Panc1 (cell line): Measurements from ENCODE around the gene ZNF776. TPM values are rescaled to one million over a fixed set of nuclear protein-coding genes. Genes with fewer than 3 reads are reported as not detected.

ENCODE experiments used
- ATAC-seq: fragments of 200-7000 bp; cut with Tn5 transposase; 2 replicates; pipeline ENCODE4 v1.9.1; 2020; ENCODE audit warnings: mild to moderate bottlenecking, moderate library complexity
- BruUV-seq: library from RNA; stranded (reverse); fragments of 400-500 nt; replicated peaks from 2 replicates; lab custom pipeline; 2021; lab: Mats Ljungman, UMichigan
- CTCF ChIA-PET: fragments of 300-600 bp; sonication (Branson Sonifier 250); formaldehyde crosslinking; loops from one replicate; lab custom pipeline; 2022; ENCODE audit warnings: antibody characterized with exemption; lab: Charles Lee
- POLR2A ChIA-PET: fragments of 300-600 bp; sonication (Branson Sonifier 250); formaldehyde crosslinking; loops from one replicate; lab custom pipeline; 2022; ENCODE audit warnings: antibody characterized with exemption; lab: Charles Lee
- DNase-seq: peaks from one replicate; pipeline ENCODE4 v3.0.0-alpha.2; 2010; ENCODE audit warnings: low read depth, low spot score
- H3K27ac ChIP-seq: 2 replicates; pipeline ENCODE4 v1.5.1; 2011; ENCODE audit warnings: mild to moderate bottlenecking, low read length, inconsistent platforms
- H3K27me3 ChIP-seq: fragments of 200-500 bp; sonication (Bioruptor generic); 2 replicates; pipeline ENCODE4 v1.6.0; 2014; ENCODE audit warnings: low read length, inconsistent platforms; ENCODE audit not compliant: control insufficient read depth, insufficient read depth
- H3K36me3 ChIP-seq: fragments of 200-500 bp; sonication (Bioruptor generic); 2 replicates; pipeline ENCODE4 v1.5.1; 2014; ENCODE audit warnings: inconsistent platforms, mild to moderate bottlenecking, low read length, moderate library complexity; ENCODE audit not compliant: control insufficient read depth, insufficient read depth
- H3K4me1 ChIP-seq: 2 replicates; pipeline ENCODE4 v1.5.1; 2011; ENCODE audit warnings: inconsistent platforms, mild to moderate bottlenecking, low read length, moderate library complexity; ENCODE audit not compliant: control insufficient read depth, insufficient read depth
- H3K4me3 ChIP-seq, 2 experiments: 2 replicates each; pipeline ENCODE4 v1.5.1; 2011 to 2012; ENCODE audit warnings: low read depth in 2 of 2, low read length in 2 of 2, mild to moderate bottlenecking in 2 of 2, inconsistent platforms in 1 of 2, moderate library complexity in 1 of 2
- H3K9me3 ChIP-seq: fragments of 200-500 bp; sonication (Bioruptor generic); 2 replicates; pipeline ENCODE4 v1.5.1; 2014; ENCODE audit warnings: low read depth, mild to moderate bottlenecking, inconsistent platforms, low read length, moderate library complexity; ENCODE audit not compliant: control insufficient read depth, insufficient read depth
- POLR2AphosphoS5 ChIP-seq: IDR thresholded peaks from 2 replicates; pipeline ENCODE4 v1.6.1; 2012; ENCODE audit warnings: mild to moderate bottlenecking, low read depth, low read length, moderate library complexity
- SIN3A ChIP-seq: IDR thresholded peaks from 2 replicates; pipeline ENCODE4 v1.6.1; 2012; ENCODE audit warnings: low read depth, mild to moderate bottlenecking, low read length, moderate library complexity, borderline replicate concordance; ENCODE audit not compliant: insufficient read depth
- TCF7L2 ChIP-seq: IDR thresholded peaks from 2 replicates; pipeline ENCODE4 v1.6.1; 2011; ENCODE audit warnings: mild to moderate bottlenecking, low read depth, low read length, inconsistent platforms
- in situ Hi-C: cut with HindIII; loops from 2 replicates; pipeline ENCODE4 v1.10.0; 2016; ENCODE audit warnings: low sequenced_read_pairs, low pct_unique_long_range_greater_than_20kb
- intact Hi-C: fragments of 100-400 bp; cut with micrococcal nuclease; formaldehyde crosslinking; loops from one replicate; pipeline ENCODE4 v1.10.0; 2022; ENCODE audit not compliant: unreplicated experiment
- total RNA-seq: library from RNA; stranded (reverse); gene quantifications from one replicate; pipeline ENCODE4 v1.2.1, GENCODE V29; 2021; ENCODE audit not compliant: unreplicated experiment
- TF ChIP-seq, protein P1 (sequence below), 2 experiments: IDR thresholded peaks; 2 replicates each; pipeline ENCODE4 v1.6.1; 2011 to 2012; ENCODE audit warnings: low read depth in 2 of 2, control low read depth in 1 of 2, low read length in 1 of 2, mild to moderate bottlenecking in 1 of 2, moderate library complexity in 1 of 2; ENCODE audit not compliant: insufficient read depth in 1 of 2
- TF ChIP-seq, protein P2 (sequence below): fragments of 450-650 bp; IDR thresholded peaks from 2 replicates; pipeline ENCODE4 v1.5.1; 2017; ENCODE audit warnings: mild to moderate bottlenecking

ZNF776 gene
- total RNA-seq, 1 experiment from 2014 or later, result 19.5 TPM

DNA sequence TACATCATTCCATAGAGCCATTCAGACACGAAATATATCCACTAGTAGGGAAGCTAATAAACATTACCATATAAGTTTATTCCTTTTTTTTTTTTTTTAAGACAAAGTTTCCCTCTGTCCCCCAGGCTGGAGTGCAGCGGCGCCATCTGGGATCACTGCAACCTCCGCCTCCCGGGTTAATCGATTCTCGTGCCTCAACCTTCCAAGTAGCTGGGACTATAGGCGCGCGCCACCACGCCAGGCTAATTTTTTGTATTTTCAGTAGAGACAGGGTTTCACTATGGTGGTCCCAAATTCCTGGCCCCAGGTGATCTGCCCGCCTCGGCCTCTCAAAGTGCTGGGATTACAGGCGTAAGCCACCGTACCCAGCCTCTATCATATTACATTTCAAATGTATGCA is 37.0 kb upstream of the ZNF776 start:
- Histone ChIP-seq H3K9me3 (peaks cover 25% of the 10 kb centered on the region; the same call in 1 of the 2 replicates), H3K36me3 (no peaks in the 10 kb centered on the region), H3K27ac (no peak overlapping the region), H3K4me3 (no peak overlapping the region), H3K27me3 (no peaks in the 10 kb centered on the region), H3K4me1 (no peaks in the 10 kb centered on the region)
- ATAC-seq, result no peak
- no peak for DNase-seq
- no TSS peak for BruUV-seq
- TF ChIP-seq, protein P1, sequence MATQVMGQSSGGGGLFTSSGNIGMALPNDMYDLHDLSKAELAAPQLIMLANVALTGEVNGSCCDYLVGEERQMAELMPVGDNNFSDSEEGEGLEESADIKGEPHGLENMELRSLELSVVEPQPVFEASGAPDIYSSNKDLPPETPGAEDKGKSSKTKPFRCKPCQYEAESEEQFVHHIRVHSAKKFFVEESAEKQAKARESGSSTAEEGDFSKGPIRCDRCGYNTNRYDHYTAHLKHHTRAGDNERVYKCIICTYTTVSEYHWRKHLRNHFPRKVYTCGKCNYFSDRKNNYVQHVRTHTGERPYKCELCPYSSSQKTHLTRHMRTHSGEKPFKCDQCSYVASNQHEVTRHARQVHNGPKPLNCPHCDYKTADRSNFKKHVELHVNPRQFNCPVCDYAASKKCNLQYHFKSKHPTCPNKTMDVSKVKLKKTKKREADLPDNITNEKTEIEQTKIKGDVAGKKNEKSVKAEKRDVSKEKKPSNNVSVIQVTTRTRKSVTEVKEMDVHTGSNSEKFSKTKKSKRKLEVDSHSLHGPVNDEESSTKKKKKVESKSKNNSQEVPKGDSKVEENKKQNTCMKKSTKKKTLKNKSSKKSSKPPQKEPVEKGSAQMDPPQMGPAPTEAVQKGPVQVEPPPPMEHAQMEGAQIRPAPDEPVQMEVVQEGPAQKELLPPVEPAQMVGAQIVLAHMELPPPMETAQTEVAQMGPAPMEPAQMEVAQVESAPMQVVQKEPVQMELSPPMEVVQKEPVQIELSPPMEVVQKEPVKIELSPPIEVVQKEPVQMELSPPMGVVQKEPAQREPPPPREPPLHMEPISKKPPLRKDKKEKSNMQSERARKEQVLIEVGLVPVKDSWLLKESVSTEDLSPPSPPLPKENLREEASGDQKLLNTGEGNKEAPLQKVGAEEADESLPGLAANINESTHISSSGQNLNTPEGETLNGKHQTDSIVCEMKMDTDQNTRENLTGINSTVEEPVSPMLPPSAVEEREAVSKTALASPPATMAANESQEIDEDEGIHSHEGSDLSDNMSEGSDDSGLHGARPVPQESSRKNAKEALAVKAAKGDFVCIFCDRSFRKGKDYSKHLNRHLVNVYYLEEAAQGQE (IDR thresholded peaks at IDR 0.05; ENCODE audit: insufficient read depth in 1 of 2, low read depth in 2 of 2, low read length in 1 of 2), result no peak
- TF ChIP-seq, protein P2, sequence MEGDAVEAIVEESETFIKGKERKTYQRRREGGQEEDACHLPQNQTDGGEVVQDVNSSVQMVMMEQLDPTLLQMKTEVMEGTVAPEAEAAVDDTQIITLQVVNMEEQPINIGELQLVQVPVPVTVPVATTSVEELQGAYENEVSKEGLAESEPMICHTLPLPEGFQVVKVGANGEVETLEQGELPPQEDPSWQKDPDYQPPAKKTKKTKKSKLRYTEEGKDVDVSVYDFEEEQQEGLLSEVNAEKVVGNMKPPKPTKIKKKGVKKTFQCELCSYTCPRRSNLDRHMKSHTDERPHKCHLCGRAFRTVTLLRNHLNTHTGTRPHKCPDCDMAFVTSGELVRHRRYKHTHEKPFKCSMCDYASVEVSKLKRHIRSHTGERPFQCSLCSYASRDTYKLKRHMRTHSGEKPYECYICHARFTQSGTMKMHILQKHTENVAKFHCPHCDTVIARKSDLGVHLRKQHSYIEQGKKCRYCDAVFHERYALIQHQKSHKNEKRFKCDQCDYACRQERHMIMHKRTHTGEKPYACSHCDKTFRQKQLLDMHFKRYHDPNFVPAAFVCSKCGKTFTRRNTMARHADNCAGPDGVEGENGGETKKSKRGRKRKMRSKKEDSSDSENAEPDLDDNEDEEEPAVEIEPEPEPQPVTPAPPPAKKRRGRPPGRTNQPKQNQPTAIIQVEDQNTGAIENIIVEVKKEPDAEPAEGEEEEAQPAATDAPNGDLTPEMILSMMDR, result no peak
- TF ChIP-seq TCF7L2 (no peak), SIN3A (no peak), POLR2AphosphoS5 (no peak)
- in situ Hi-C loops (no loop called here), intact Hi-C loops (no loop called here)
- ChIA-PET CTCF (no interaction called here), POLR2A (no interaction called here)

DNA sequence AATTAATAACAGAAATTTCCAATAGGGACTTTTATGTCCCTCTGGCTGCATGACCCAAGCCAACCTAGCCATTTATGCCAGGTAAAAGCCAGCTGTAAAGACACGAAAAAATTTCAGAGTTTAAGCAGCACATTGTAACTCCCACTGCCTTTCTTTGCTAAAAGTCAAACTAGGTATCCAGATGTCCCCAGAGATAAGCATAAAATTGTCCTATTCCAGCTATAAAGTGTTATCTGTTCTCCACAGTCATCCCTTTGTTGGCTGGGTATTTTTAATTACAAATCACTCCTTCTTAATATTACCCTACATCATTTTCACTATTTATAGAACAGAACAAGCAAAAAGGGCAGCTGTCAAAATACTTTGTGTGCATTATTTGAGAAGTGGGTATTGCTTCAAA is 34.4 kb upstream of the ZNF776 start:
- H3K9me3 ChIP-seq, result peaks cover 36% of the 10 kb centered on the region; the same call in 1 of the 2 replicates
- no peak overlapping the region for H3K27ac ChIP-seq
- POLR2A ChIA-PET, result no interaction called here
- intact Hi-C loops, result no loop called here
- TF ChIP-seq POLR2AphosphoS5 (no peak), SIN3A (no peak), TCF7L2 (no peak)
- TF ChIP-seq, protein P2, result no peak
- TF ChIP-seq, protein P1 (IDR thresholded peaks at IDR 0.05; ENCODE audit: insufficient read depth in 1 of 2, low read depth in 2 of 2, low read length in 1 of 2), result no peak
- H3K4me1 ChIP-seq, result no peaks in the 10 kb centered on the region
- in situ Hi-C loops, result no loop called here
- no peaks in the 10 kb centered on the region for H3K27me3 ChIP-seq
- BruUV-seq, result no TSS peak
- CTCF ChIA-PET, result no interaction called here
- no peak for DNase-seq
- no peak overlapping the region for H3K4me3 ChIP-seq
- no peaks in the 10 kb centered on the region for H3K36me3 ChIP-seq
- ATAC-seq, result no peak
